Measurements from ENCODE around the gene DMRT1.
"Not testable (repeated sequence)": the region's sequence is repeated elsewhere in the genome, so short reads cannot be mapped to it uniquely, and the experiment has no call there.

The DMRT1 gene

GRCh38 chr9:859251-859650, 17.8 kb downstream of the DMRT1 start:
- DNase-seq (ENCODE audit: low spot score) = no peak
- no peak for FAIRE-seq

DNA sequence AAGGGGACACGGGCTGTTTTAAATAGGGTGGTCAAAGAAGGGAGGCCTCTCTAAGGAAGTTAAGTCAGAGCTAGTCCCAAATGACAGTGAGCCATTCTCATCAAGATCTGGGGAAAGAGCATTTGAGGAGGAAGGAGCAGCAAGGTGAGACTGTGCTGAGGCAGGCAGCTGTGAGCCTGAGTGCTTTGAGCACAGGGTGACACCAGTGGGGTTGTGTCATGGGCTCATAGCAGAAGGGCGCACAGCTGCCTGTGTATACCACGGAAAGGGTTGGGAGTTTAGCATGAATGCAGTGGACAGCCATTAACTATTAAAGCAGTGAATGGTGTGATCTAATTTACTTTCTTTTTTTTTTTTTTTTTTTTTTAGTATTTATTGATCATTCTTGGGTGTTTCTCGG, 19.2 kb downstream of the DMRT1 start:
- FAIRE-seq = no peak
- DNase-seq (ENCODE audit: low spot score) = no peak

DNA sequence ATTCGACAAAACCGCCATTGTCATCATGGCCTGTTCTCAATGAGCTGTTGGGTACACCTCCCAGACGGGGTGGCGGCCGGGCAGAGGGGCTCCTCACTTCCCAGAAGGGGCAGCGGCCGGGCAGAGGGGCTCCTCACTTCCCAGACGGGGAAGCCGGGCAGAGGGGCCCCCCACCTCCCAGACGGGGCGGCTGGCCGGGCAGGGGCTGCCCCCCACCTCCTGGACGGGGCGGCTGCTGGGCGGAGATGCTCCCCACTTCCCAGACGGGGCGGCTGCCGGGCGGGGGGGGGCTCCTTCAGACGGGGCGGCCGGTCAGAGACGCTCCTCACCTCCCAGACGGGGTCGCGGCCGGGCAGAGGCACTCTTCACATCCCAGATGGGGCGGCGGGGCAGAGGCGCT, 20.0 kb downstream of the DMRT1 start:
- not testable (repeated sequence) for FAIRE-seq; DNase-seq (ENCODE audit: low spot score)

DNA sequence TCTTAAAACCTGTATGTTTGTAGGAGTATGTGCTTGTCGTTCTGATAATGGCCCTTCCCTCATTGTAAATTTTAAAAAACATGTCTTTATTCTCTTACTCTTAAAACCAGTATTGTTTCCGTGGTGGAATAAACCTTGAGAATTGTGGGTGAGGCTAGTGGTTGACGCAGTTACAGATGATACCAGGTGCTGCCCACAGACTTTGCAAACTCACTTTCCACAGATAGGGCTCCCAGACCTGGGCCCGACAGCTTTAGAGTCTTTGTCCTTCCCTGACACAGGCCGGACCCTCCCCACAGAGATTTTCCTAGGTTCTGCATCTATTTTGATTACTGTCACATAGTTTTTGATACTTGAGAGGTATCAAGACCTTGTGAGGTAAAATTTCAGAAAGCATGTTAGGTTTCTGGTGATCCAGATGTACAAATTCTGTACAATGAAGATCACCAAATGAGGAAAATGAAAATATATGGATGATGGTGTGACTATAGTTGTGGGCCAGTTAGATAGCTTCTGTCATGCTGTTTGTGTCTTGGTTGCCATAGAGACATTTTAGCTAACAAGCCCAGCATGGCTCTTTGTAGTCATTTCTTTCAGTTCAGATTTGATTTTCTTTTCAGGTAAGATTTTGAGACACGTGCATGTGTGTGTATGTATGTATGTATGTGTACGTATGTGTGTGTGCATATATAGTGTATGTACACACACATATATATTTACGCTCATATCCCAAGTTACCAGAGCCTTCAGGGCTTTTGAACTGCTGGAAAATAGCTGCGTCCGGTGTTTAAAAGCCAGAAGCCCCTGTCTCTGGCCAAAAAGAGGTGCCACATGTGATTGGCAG, 33.8 kb downstream of the DMRT1 start:
- FAIRE-seq = no peak
- DNase-seq (ENCODE audit: low spot score) = no peak

- FAIRE-seq (no peak), DNase-seq (ENCODE audit: low spot score) (no peak)
Observed at GRCh38 chr9:876425-876824, 34.9 kb downstream of the DMRT1 start.

DNA sequence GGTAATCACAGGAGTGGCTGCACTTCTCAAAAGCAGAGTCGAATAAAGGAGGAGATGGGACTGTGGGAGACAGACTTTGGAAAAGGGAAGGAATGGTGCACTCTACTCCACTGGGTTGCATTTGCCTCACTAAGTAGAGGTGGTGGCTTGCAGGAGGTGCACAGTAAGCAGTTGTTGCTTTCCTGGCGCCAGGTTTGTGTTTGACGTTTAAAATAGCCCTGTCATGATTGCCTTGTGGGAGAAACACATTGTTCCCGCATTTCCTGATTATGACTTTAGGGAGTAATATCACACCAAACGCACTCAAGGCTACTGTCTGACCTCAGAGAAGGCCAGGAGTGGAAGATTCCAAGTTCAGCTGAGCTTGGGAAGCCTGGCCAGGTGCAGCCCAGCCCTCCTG, 36.7 kb downstream of the DMRT1 start:
- FAIRE-seq (no peak), DNase-seq (ENCODE audit: low spot score) (no peak)

DNA sequence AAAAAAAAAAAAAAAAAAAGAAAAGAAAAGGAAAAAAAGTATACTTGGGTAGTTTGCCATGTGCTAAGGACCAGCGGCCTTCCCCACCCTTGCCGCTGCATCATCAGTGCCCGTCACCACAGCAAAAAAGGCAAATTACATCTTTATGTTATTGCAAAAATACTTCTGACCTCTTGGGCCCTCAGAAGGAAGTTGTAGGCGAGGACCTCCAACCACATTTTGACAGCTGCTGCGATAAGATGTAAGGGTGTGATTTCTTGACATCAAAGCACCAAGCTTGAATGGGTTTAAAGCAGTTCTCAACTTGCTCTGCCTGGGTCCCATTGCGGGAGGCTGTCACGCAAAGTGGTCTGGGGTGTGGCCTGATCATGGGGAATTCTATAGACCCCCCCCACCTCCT, 39.2 kb downstream of the DMRT1 start:
- FAIRE-seq = no peak

DNA sequence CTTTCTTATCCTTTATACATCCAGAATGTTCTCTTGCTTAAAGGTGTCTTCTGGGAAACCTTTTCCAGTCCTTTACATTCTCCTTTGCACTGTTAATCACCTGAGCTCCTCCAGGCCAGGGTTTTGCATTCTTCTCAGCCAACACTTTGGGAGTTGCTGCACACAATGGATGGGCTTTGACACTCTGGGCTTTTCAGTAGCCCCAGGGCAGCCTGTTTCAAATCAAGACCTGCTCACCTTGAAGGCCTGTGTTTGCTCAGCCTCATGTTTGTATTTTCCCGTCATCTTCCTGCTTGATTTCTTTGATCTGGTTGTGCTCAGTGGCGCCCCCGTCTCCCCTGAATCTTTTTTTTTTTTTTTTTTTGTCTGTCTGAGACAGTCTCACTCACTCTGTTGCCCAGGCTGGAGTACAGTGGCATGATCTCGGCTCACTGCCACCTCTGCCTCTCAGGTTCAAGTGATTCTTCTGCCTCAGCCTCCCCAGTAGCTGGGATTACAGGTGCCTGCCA, 41.0 kb downstream of the DMRT1 start:
- FAIRE-seq (no peak), DNase-seq (ENCODE audit: low spot score) (no peak)

More for the DNA sequence above, 39.2 kb downstream of the DMRT1 start:
- no peak for DNase-seq (ENCODE audit: low spot score)

GRCh38 chr9:883011-883410, 41.5 kb downstream of the DMRT1 start:
- DNase-seq (ENCODE audit: low spot score) (no peak), FAIRE-seq (no peak)

DNA sequence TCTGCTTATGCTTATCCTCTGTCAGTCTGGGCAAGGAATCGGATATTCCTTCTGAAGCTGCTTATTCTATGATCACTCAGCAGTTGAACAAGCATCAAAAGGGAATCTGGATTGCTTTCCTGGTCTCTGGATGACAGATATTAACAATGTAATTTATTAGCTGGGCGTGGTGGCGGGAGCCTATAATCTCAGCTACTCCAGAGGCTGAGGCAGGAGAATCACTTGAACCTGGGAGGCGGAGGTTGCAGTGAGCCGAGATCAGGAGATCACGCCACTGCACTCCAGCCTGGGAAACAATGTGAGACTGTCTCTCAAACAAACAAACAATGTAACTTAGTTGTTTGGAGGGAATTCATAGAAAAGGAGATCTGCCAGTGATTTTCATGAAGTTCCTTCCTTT, 45.4 kb downstream of the DMRT1 start:
- FAIRE-seq (no peak), DNase-seq (ENCODE audit: low spot score) (no peak)

- FAIRE-seq (no peak), DNase-seq (ENCODE audit: low spot score) (no peak)
Observed at GRCh38 chr9:892123-892522, 50.6 kb downstream of the DMRT1 start.

DNA sequence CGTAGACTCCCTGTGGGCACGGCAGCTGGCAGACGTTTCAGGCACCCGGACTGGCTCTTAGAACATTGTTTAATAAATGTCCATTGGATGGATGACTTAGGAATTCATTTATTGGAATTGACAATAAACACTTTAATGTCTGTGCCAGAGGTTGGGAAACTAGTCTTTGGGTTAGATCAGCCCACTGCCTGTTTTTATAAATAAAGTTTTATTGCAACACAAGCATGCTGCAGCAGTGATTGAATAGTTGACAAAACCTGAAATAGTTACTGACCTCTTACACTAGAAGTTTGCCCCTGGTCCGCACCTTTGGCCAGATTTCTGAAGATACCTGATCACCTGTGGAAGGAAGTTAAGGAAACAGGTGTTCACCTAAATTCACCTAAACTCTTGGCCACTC, 51.6 kb downstream of the DMRT1 start:
- FAIRE-seq (no peak), DNase-seq (ENCODE audit: low spot score) (no peak)

- FAIRE-seq = no peak
- DNase-seq (ENCODE audit: low spot score) = peak; percentile 42
Observed at GRCh38 chr9:893843-894420, 52.4 kb downstream of the DMRT1 start.

- FAIRE-seq (no peak), DNase-seq (ENCODE audit: low spot score) (no peak)
Observed at GRCh38 chr9:899440-900184, 58.1 kb downstream of the DMRT1 start.

DNA sequence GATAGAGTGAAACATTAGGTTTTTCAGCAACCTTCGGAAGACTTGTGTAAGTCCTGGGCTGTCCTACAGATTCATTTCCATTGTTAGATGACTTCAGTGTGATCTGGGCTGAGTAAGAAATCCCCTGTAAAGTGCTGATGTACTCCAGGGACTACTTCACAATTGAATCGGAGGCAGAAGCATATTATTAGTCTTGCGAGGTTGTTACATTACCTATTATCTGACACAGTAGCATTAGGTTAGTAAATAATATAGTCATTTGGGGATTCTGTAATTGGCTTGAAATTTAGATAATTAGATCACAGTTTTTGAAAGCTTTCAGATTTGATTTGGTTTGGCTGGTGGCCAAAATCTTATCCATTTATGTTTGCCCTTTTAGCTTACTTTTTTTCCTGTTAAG, 62.4 kb downstream of the DMRT1 start:
- DNase-seq (ENCODE audit: low spot score) (no peak), FAIRE-seq (no peak)

DNA sequence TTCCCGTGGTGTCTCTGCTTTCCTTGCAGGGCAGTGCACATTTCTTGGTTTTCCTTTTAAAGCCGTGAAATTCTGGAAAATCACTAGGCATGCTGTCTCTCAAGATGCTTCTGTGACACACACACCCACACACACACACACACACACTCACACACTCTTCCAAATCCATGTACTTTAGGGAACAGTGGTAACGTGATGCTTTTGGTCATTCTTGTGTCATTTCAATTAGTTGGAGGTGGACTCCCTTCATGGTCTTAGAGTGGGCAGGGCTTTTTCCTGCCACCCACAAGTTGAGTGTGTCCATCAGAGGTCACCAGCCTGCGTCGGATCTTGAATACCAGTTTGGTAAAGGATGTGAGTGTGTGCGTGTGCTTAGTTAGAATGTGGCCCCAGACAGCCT, 64.4 kb downstream of the DMRT1 start:
- DNase-seq (ENCODE audit: low spot score) (no peak), FAIRE-seq (no peak)

GRCh38 chr9:908536-909205, 67.2 kb downstream of the DMRT1 start:
- DNase-seq (ENCODE audit: low spot score) (no peak), FAIRE-seq (no peak)

DNA sequence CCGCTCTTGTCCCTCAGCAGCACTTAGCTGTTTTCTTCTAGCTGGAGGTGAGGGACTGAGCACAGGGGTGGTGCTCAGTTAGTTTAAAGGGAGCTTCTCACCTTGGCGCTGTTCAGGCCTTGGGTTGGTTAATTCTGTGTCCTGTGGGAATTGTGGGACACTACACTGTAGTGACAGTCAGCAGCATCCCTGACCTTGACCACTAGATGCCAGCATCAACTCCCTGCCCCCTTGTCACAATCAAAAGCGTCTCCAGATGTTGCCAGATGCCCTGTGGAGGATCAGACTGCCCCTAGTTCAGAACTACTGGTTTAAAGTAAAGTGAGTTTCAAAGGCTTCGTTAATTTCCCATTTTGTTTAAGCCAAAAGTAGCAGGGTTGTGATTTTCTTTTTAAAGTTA, 69.5 kb downstream of the DMRT1 start:
- FAIRE-seq (no peak), DNase-seq (ENCODE audit: low spot score) (no peak)

DNA sequence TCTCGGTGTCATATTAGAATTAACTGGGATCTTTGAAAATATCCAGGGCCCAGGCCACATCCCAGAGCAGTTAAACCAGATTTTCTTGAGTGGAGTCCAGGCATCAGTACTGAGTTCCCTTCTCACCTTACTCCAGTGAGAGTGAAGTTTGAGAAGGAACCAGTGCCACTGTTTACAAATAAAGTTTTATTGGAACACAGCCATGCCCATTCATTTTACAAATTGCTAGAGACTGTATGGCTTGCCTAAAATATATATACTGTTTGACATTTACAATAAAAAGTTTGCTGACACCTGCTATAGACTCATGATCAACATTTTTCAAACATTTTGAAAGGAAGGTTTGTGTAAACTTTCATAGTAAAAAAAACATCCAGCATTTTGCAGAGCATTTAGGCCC, 71.3 kb downstream of the DMRT1 start:
- no peak for FAIRE-seq
- DNase-seq (ENCODE audit: low spot score) = no peak

DNA sequence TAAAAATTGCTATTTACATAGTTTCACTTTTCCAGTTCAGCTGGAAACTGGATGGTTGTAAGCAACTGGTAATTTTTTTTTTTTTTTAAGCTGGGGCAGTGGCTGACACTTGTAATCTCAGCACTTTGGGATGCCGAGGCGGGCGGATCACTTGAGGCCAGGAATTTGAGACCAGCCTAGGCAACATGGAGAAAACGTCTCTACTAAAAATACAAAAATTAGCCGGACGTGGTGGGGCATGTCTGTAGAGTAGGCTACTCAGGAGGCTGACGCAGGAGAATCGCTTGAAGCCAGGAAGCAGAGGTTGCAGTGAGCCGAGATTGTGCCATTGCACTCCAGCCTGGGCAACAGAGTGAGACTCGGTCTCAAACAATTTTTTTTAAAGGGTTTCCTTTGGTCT, 72.0 kb downstream of the DMRT1 start:
- not testable (repeated sequence) for FAIRE-seq; DNase-seq (ENCODE audit: low spot score)

GRCh38 chr9:917730-918129, 76.2 kb downstream of the DMRT1 start:
- DNase-seq (ENCODE audit: low spot score) = no peak
- FAIRE-seq = no peak

- DNase-seq (ENCODE audit: low spot score) (no peak), FAIRE-seq (no peak)
Observed at GRCh38 chr9:920927-921326, 79.4 kb downstream of the DMRT1 start.
